Upper lobe of right lung (tissue), 1 donor: ENCODE data around the gene NINJ2. TPM values are rescaled to one million over a fixed set of nuclear protein-coding genes. Genes with fewer than 3 reads are reported as not detected.
A peak's percentile ranks its signal among the peaks of the same experiment; 100 is the strongest.

Experiments used
- ATAC-seq: fragments of 200-7000 bp; cut with Tn5 transposase; one replicate; pipeline ENCODE4 v1.9.1; 2020; ENCODE audit warnings: mild to moderate bottlenecking, moderate library complexity
- DNase-seq: peaks from one replicate; pipeline ENCODE4 v3.0.0-alpha.2; 2020
- H3K27ac ChIP-seq: fragments of 200-600 bp; one replicate; pipeline ENCODE4 v1.8.0; 2022
- H3K27me3 ChIP-seq: fragments of 200-600 bp; one replicate; pipeline ENCODE4 v1.8.0; 2022; ENCODE audit warnings: mild to moderate bottlenecking
- H3K36me3 ChIP-seq: fragments of 200-600 bp; one replicate; pipeline ENCODE4 v1.8.0; 2022
- H3K4me1 ChIP-seq: fragments of 200-600 bp; one replicate; pipeline ENCODE4 v1.8.0; 2022
- H3K4me3 ChIP-seq: fragments of 200-600 bp; one replicate; pipeline ENCODE4 v1.8.0; 2022; ENCODE audit warnings: mild to moderate bottlenecking
- H3K9me3 ChIP-seq: fragments of 200-600 bp; one replicate; pipeline ENCODE4 v1.8.0; 2022
- intact Hi-C: fragments of 100-400 bp; cut with DNase I; formaldehyde crosslinking; loops from one replicate; pipeline ENCODE4 v1.11.0; 2022
- total RNA-seq: library from RNA; stranded (reverse); fragmentation: NEBNext Ultra II Directional; extraction: Animal tissue kit (Norgen Biotek cat#: 25700); gene quantifications from one replicate; pipeline ENCODE4 v1.2.1, GENCODE V29; 2021
- TF ChIP-seq, protein P1 (sequence below): fragments of 200-600 bp; IDR thresholded peaks from one replicate; pipeline ENCODE4 v1.8.0; 2022; ENCODE audit warnings: antibody characterized with exemption
- donor health status: DM: no; HTN: yes; CAD: no; lungs with severe emphysema.

Gene NINJ2
- total RNA-seq, 1 donor from 2014 or later = 23.4 TPM

DNA sequence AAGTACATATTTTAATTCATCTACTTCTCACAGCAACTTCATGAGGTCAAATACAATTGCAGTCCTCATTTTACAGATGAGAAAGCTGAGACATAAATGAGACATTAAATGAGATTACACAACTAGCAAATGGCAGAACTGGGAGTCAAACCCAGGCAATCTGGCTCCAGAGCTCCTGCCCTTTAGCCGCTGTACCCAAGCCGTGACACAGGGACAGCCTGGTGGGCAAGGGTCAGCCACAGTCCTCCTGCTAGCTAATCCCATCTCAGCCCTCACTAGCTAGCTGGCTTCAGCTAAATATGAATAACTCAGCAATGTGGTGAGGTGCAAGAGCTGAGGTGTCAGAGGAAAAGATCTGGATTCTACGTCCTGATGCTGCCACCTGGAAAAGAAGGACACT lies 54.8 kb downstream of the NINJ2 start:
- Histone ChIP-seq H3K9me3 (no peaks in the 10 kb centered on the region), H3K4me1 (peaks cover 24% of the 10 kb centered on the region), H3K36me3 (no peaks in the 10 kb centered on the region), H3K27ac (no peak overlapping the region), H3K4me3 (no peak overlapping the region), H3K27me3 (no peaks in the 10 kb centered on the region)
- DNase-seq (no peak), ATAC-seq (no peak)
- TF ChIP-seq, protein P1, sequence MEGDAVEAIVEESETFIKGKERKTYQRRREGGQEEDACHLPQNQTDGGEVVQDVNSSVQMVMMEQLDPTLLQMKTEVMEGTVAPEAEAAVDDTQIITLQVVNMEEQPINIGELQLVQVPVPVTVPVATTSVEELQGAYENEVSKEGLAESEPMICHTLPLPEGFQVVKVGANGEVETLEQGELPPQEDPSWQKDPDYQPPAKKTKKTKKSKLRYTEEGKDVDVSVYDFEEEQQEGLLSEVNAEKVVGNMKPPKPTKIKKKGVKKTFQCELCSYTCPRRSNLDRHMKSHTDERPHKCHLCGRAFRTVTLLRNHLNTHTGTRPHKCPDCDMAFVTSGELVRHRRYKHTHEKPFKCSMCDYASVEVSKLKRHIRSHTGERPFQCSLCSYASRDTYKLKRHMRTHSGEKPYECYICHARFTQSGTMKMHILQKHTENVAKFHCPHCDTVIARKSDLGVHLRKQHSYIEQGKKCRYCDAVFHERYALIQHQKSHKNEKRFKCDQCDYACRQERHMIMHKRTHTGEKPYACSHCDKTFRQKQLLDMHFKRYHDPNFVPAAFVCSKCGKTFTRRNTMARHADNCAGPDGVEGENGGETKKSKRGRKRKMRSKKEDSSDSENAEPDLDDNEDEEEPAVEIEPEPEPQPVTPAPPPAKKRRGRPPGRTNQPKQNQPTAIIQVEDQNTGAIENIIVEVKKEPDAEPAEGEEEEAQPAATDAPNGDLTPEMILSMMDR = no peak
- intact Hi-C loops = no loop called here

DNA sequence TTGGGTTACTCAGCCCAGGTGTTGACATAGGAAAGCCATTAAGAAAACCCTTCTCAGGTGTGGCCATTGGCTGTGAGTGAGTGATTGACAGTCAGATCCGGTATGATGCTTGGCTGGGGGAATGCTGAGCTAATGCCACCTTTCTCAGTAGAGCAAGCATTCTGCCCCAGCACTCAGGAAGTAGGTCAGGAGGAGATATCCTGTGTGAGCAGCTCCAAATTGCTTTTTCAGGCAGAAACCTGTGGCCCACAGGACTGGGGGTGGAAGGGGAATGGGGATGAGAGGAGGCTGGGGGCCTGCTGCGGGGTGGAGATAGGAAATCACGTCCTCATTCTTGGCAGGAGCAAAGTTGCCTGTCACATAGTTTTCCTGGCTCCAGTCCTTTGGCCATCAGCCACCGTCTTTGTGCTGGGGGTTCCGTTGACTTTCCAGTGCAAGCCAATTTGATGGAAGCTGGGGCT lies 55.7 kb downstream of the NINJ2 start:
- Histone ChIP-seq H3K4me3 (no peak overlapping the region), H3K9me3 (no peaks in the 10 kb centered on the region), H3K4me1 (peaks cover 24% of the 10 kb centered on the region), H3K36me3 (no peaks in the 10 kb centered on the region), H3K27me3 (no peaks in the 10 kb centered on the region), H3K27ac (no peak overlapping the region)
- TF ChIP-seq, protein P1 = no peak
- no peak for DNase-seq
- intact Hi-C loops = no loop called here
- peak; percentile 86 for ATAC-seq

DNA sequence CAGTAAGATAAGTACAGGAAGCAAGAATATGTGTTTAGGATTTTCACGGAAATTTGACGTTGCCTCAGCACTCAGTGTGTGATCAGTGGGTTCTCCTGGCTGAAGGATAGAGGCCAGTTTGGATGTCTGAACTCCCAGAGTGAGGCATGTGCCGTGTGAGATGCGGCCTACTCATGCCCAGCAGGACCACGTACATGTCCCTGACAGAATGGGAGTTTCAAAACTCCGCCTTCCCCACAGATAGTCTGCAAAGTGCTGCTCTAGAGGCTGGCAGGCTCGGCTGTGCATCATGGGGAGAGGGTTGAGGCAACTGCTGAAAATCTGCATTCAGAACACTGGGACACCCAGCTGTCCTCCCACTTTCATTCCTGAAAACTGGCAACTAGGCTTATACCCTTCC lies 58.3 kb downstream of the NINJ2 start:
- no peak for DNase-seq

DNA sequence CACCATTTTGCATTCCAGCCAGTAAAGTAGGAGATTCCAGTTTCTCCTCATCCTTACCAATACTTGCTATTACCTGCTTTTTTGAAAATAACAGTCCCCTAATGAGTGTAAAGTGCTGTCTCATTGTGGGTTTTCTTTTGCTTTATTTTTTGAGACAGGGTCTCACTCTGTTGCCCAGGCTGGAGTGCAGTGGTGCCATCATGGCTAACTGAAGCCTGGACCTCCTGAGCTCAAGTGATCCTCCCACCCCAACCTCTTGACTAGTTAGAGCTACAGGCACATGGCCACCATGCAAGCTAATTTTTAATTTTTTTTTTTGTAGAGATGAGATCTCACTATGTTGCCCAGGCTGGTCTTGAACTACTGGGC lies 60.6 kb downstream of the NINJ2 start:
- Histone ChIP-seq H3K27ac (no peak overlapping the region), H3K4me1 (peaks cover 7% of the 10 kb centered on the region), H3K9me3 (no peaks in the 10 kb centered on the region), H3K36me3 (no peaks in the 10 kb centered on the region), H3K27me3 (no peaks in the 10 kb centered on the region), H3K4me3 (no peak overlapping the region)
- intact Hi-C loops = no loop called here
- TF ChIP-seq, protein P1 = no peak
- DNase-seq (no peak), ATAC-seq (no peak)

More for the DNA sequence above, 58.3 kb downstream of the NINJ2 start:
- Histone ChIP-seq H3K4me1 (peaks cover 17% of the 10 kb centered on the region), H3K36me3 (no peaks in the 10 kb centered on the region), H3K27me3 (no peaks in the 10 kb centered on the region), H3K27ac (no peak overlapping the region), H3K4me3 (no peak overlapping the region), H3K9me3 (no peaks in the 10 kb centered on the region)
- intact Hi-C loops = no loop called here
- ATAC-seq = no peak
- TF ChIP-seq, protein P1 = no peak

- Histone ChIP-seq H3K9me3 (no peaks in the 10 kb centered on the region), H3K27ac (no peak overlapping the region), H3K27me3 (no peaks in the 10 kb centered on the region), H3K36me3 (no peaks in the 10 kb centered on the region), H3K4me1 (peaks cover 2% of the 10 kb centered on the region), H3K4me3 (no peak overlapping the region)
- ATAC-seq (no peak), DNase-seq (no peak)
- TF ChIP-seq, protein P1 = no peak
- intact Hi-C loops = no loop called here
These were observed 61.1 kb downstream of the NINJ2 start for GRCh38 chr12:601976-602699.

GRCh38 chr12:599756-600155 lies 63.5 kb downstream of the NINJ2 start:
- Histone ChIP-seq H3K4me3 (no peak overlapping the region), H3K9me3 (no peaks in the 10 kb centered on the region), H3K27ac (no peak overlapping the region), H3K4me1 (no peaks in the 10 kb centered on the region), H3K36me3 (no peaks in the 10 kb centered on the region), H3K27me3 (no peaks in the 10 kb centered on the region)
- TF ChIP-seq, protein P1 = no peak
- DNase-seq (no peak), ATAC-seq (no peak)
- intact Hi-C loops = no loop called here
